Testis (tissue), 3 donors: ENCODE results near the gene MZB1. TPM values are rescaled to one million over a fixed set of nuclear protein-coding genes. Genes with fewer than 3 reads are reported as not detected.

Experiments
- DNase-seq: peaks from one replicate; pipeline ENCODE4 v3.0.0-alpha.2; 2019
- H3K27ac ChIP-seq, 2 donors: fragments of 200-600 bp; sonication (generic); one replicate each; pipeline ENCODE4 v1.5.1; 2019
- H3K27me3 ChIP-seq: fragments of 200-600 bp; sonication (generic); one replicate; pipeline ENCODE4 v1.5.1; 2019
- H3K36me3 ChIP-seq: fragments of 200-600 bp; sonication (generic); one replicate; pipeline ENCODE4 v1.5.1; 2017; ENCODE audit warnings: low read depth; ENCODE audit errors: missing control alignments
- H3K4me1 ChIP-seq: fragments of 200-600 bp; sonication (generic); one replicate; pipeline ENCODE4 v1.5.1; 2019
- H3K4me3 ChIP-seq, 2 donors: fragments of 200-600 bp; sonication (generic); one replicate each; pipeline ENCODE4 v1.5.1; 2017 to 2019
- H3K9me3 ChIP-seq: fragments of 200-600 bp; sonication (generic); one replicate; pipeline ENCODE4 v1.5.1; 2017
- CTCF ChIP-seq, 3 experiments: fragments of 450-650 bp in 2 of 3; fragments of 200-600 bp in 1 of 3; sonication (generic) in 1 of 3; IDR thresholded peaks; one replicate each; pipeline ENCODE4 v1.5.1; 2016 to 2019; ENCODE audit warnings: antibody characterized with exemption in 3 of 3, mild to moderate bottlenecking in 2 of 3, moderate library complexity in 1 of 3
- POLR2A ChIP-seq: fragments of 450-650 bp; IDR thresholded peaks from one replicate; pipeline ENCODE4 v1.6.1; 2017; ENCODE audit warnings: antibody characterized with exemption, mild to moderate bottlenecking, moderate library complexity
- WGBS, 2 donors: methylation state at CpG; one replicate each; pipeline ENCODE4 v1.1.5; 2018; 5-methylcytosine and 5-hydroxymethylcytosine counted together
- intact Hi-C: fragments of 100-400 bp; cut with DNase I; formaldehyde crosslinking; loops from one replicate; pipeline ENCODE4 v1.15.1; 2023; ENCODE audit warnings: low total_unique reads
- polyA plus RNA-seq: library from polyadenylated mRNA; stranded (reverse); fragments of 350-450 nt; fragmentation: Illumina TruSeq; extraction: RNeasy Lipid Tissue Mini Kit (QIAGEN cat#74804); gene quantifications from one replicate; pipeline ENCODE4 v1.2.3, GENCODE V29; 2014; ENCODE audit warnings: low read depth, low replicate concordance; ENCODE audit not compliant: insufficient read depth
- total RNA-seq, 2 donors: library from RNA; depleted of rRNA; stranded (reverse); fragments of >200 nt; gene quantifications; one replicate each; pipeline ENCODE4 v1.2.3, GENCODE V29; 2016

MZB1 gene
- total and polyA plus RNA-seq, 3 donors from 2014 or later, result 0.31 to 6.0 (median 0.94) TPM

- Histone ChIP-seq H3K27me3 (no peaks in the 10 kb centered on the region), H3K4me1 (peaks cover 10% of the 10 kb centered on the region), H3K27ac (no peak overlapping the region), H3K4me3 (no peak overlapping the region), H3K36me3 (no peaks in the 10 kb centered on the region), H3K9me3 (no peaks in the 10 kb centered on the region)
- DNase-seq, result no peak
- intact Hi-C loops, result no loop called here
- WGBS, 2 donors, result 77 to 83% methylated on average over 3 to 9 of the region's 9 CpGs
- TF ChIP-seq POLR2A (no peak), CTCF (IDR thresholded peaks at IDR 0.05) (no peak)
Observed at GRCh38 chr5:139416651-139417050, 26.9 kb upstream of the MZB1 start.

GRCh38 chr5:139415869-139416268, 26.2 kb upstream of the MZB1 start:
- H3K4me1 ChIP-seq, result peaks cover 10% of the 10 kb centered on the region
- intact Hi-C loops, result no loop called here
- no peaks in the 10 kb centered on the region for H3K9me3 ChIP-seq
- H3K27me3 ChIP-seq, result no peaks in the 10 kb centered on the region
- H3K4me3 ChIP-seq, result no peak overlapping the region
- H3K27ac ChIP-seq, result no peak overlapping the region
- TF ChIP-seq POLR2A, result no peak
- TF ChIP-seq CTCF (IDR thresholded peaks at IDR 0.05), result no peak
- DNase-seq, result no peak
- no peaks in the 10 kb centered on the region for H3K36me3 ChIP-seq

- no peak overlapping the region for H3K4me3 ChIP-seq
- H3K9me3 ChIP-seq, result no peaks in the 10 kb centered on the region
- DNase-seq, result no peak
- H3K36me3 ChIP-seq, result no peaks in the 10 kb centered on the region
- intact Hi-C loops, result no loop called here
- no peak for TF ChIP-seq POLR2A
- no peak for TF ChIP-seq CTCF (IDR thresholded peaks at IDR 0.05)
- H3K27me3 ChIP-seq, result no peaks in the 10 kb centered on the region
- 75 to 87% methylated on average over 8 of the region's 8 CpGs for WGBS, 2 donors
- H3K4me1 ChIP-seq, result peaks cover 10% of the 10 kb centered on the region
- no peak overlapping the region for H3K27ac ChIP-seq
Observed at GRCh38 chr5:139415221-139415861, 25.6 kb upstream of the MZB1 start.

GRCh38 chr5:139414581-139415130, 24.9 kb upstream of the MZB1 start:
- intact Hi-C loops, result no loop called here

More at GRCh38 chr5:139414581-139415130, 24.9 kb upstream of the MZB1 start:
- no peaks in the 10 kb centered on the region for H3K36me3 ChIP-seq
- H3K4me3 ChIP-seq, result no peak overlapping the region
- 84 to 87% methylated on average over 9 of the region's 9 CpGs for WGBS, 2 donors
- peaks cover 10% of the 10 kb centered on the region for H3K4me1 ChIP-seq
- no peaks in the 10 kb centered on the region for H3K27me3 ChIP-seq
- H3K27ac ChIP-seq, result no peak overlapping the region
- no peak for DNase-seq
- no peaks in the 10 kb centered on the region for H3K9me3 ChIP-seq
- TF ChIP-seq CTCF (IDR thresholded peaks at IDR 0.05), result no peak
- TF ChIP-seq POLR2A, result no peak
